HG03469 (cell line): ENCODE measurements around the gene STRADB.
"Not testable (repeated sequence)": the region's sequence is repeated elsewhere in the genome, so short reads cannot be mapped to it uniquely, and the experiment has no call there.

Source experiments
- ATAC-seq: cut with Tn5 transposase; IDR thresholded peaks from one replicate; pipeline ENCODE4 v1.9.1; 2021; ENCODE audit warnings: mild to moderate bottlenecking, moderate library complexity, moderate number of reproducible peaks; ENCODE audit not compliant: unreplicated experiment

The STRADB gene

DNA sequence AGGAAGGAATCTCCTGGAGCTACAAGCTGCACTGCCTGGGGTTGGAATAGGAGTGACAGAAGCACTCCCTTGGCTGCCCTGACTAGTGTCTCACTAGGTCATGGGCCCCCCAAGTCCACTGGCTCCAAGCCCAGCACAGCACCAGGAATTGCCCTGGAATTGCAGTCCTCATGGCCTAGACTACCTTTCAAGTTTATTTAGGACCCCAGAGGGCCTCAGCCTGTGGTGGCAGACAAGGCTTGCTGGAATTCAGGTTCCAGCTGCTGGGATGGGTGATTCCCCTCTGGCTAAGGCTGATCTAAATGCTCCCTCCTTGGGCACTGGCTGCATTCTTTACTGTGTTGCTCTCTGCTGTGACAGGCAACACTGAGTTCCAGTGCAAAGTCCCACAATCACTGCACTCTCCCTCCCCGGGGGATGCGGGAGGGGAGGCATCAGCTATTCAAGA, 14.0 kb downstream of the STRADB start:
- no peak for ATAC-seq

DNA sequence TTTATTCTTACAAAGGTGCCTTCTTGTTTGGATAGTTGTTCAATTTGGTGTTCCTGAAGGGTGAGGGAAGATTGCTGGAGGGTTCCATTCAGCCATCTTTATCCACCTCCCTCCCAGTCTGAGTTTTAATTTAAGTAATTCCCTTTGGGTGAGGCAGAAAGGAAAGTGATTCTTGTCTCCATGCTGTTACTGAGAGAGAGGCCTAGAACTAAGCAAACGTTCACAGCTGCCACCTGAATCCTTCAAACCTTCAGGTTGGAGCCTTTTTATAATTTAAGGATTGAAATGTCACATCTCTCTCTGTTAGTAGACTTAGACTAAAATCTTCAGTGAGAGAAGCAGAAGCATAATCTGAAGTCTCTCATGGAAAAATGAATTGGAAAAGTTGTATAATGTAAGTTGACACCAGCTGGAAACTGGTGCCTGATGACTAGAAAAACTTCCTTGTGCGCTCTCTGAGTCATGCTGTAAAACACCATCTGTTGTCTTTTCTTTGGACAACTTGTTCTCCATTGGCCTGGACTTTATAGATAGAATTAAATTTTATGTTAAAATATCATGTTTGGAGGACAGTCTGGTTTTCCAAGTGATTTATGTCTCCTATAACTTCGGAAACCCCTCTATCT, 14.6 kb downstream of the STRADB start:
- ATAC-seq = no peak

DNA sequence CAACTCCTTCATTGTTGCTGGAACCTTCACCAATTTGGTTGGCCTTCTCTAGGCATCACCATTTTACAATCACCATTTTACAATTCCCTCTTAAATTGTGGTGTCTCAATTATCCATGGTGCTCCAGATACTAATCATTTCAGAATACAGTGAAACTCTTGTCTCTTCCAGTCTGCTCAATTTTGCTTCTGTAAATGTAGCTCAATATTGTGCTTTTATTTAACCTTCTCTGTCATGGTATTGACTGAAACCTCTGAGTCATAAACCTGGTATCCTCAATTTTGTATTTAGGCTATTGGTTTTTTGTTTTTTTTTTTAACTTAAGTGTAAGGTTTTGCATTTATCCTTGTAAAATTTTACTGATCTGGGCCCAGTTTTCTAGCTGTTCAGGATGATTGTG, 16.1 kb downstream of the STRADB start:
- ATAC-seq = no peak

DNA sequence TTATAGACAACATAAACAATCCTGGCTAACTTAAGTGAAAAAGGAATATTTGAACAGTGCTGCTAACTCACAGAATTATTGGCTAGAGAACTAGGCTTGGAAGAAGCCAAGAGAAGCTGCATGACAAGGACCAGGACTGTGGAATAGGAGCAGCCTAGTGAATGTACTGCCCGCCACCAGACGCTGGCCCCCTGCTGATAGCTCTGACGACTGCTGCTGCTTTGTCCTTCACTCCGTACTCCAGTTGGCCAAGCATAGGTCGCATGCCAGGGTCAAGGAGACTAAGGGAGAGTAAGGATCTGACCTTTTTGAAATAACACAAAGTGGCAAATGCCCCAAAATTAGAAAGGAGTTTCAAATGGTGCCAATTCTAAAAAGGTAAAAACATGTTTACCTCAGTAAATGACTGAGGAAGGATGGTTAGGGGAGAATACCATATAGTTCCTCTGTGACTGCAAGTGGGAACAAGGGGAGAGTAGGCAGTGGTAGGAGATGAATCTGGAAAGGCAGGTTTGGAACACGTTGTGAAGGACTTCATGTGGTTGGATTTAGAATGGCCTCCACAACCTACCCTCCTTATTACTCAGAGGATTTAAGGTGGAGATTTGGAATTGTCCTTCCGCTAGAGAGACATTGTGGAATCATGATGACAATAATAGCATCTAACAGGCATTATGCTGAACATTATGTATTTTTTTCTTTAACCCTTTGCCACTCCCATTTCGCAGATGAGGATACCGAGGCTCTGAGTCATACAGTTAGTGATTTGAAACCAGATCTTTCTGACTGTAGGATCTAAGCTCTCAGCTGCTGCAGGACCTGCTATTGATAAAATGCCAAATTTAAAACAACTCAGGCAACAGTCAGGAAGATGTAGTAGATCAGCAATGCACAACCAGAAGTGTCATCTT, 19.5 kb downstream of the STRADB start:
- no peak for ATAC-seq

DNA sequence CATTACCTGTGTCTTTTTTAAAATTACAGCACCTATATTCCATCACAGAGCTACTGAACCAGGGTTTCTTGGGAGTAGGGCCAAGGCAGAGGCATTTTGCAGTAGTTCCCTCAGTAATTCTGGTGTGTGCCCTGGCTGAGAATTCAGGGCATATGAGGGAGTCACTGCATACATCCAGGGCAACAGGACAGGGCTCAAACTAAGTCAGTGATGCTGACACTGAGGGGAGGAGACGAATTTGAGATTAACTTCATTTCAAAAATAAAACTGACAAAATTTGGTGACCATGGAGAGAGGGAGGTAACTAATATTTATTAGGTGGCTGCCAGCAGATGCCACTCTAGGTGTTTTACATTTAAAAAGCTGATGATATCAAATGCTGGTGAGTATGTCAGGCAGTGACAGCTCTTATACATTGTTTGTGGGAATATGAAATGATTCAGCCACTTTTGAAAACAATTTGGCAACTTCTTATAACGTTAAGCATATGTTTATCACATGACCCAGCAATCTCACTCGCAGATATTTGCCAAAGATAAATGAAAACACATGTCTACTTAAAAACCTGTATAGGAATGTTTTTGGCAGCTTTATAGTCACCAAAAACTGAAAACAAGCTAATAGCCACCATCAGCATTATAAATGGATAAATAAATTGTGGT, 20.3 kb downstream of the STRADB start:
- no peak for ATAC-seq

DNA sequence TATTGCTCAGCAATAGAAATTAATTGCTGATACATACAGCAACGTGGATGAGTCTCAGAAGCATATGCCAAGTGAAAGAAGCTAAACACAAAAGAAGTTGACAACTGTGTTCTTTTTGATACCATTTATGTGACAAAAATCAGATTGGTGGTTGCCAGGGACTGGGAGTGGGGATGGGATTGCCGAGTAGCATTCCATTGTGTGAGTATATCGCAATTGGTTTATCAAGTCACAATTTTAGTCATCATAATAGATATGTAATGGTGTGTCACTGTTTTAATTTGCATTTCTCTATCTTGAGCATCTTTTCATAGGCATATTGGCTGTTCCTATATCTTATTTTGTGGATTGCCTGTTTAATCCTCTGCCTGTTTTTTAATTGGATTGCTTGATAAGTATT, 20.9 kb downstream of the STRADB start:
- ATAC-seq = no peak

DNA sequence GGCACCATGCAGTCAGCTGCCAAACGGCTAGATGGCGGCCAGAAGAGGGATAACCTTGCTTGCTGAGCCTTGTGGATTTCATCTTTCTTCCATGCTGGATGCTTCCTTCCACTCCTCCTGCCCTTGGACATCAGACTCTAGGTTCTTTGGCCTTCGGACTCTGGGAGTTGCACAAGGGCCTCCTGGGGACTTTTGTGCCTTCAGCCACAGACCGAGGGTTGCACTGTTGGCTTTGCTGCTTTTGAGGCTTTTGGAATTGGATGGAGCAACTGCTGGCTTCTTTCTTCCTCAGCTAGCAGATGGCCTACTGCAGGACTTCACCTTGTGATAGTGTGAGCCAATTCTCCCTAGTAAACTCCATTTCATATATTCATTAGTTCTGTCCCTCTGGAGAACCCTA, 31.0 kb downstream of the STRADB start:
- ATAC-seq = no peak

DNA sequence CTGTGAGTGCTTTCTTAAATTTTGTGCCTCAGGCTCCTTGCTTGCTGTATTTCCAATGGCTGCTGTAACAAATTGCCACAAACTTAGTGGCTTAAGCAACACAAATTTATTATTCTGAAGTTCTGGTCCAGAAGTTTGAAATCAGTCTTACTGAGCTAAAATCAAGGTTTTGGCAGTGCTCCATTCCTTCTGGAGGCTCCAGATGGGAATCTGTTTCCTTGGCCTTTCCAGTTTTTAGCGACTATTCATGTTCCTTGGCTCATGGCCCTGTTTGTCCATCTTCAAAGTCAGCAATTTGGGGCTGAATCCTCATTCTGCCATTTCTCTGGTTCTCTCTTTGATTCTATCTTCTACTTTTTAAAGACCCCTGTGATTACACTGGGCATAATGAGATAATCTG, 31.8 kb downstream of the STRADB start:
- no peak for ATAC-seq

DNA sequence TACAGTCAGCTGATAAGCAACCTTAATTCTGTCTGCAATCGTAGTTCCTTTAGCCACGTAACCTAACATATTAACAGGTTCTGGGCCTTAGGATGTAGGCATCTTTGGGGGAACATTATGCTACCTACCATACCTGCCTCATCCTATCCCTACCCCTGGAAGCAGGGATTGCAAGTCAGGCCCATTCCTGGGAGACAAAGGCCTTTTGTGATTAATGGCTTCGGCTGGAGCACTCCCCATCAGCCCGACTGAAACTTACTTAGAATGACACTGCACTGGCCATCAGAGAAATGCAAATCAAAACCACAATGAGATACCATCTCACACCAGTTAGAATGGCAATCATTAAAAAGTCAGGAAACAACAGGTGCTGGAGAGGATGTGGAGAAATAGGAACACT, 32.2 kb downstream of the STRADB start:
- not testable (repeated sequence) for ATAC-seq

DNA sequence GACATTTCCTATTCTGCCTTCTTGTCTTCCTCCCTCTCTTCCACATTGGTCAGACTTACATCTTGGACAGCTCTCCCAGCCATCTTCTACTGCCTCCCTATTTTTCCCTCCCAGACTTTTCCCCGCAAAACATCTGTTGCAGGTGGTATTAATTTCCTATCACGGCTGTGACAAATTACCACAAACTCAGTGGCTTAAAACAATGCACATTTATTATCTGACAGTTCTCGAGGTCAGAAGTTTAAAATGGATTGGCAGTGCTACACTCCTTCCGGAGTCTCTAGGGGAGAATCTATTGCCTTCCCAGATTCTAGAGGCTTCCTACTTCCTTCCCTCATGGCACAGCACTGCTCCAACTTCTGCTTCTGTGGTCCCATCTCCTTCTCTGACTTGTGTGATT, 33.3 kb downstream of the STRADB start:
- ATAC-seq = no peak

DNA sequence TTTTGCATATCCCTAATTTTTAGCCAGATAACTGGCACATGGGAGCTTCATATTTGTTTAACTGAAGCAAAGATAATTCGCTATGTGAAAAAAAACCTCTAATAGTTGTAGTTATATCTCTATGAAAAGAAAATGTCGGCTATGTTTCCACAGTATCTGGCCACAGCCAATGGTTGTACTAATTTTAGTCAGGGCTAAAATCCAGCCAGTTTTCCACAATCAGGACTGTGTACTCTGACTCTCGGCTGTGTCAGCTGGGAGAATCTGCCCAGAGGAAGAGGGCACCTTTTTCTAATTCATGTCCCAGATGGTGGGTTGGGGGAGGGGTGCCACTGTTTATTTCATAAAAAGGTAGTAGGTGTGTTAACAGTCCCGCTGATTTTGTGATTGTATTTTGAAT, 38.8 kb downstream of the STRADB start:
- ATAC-seq = no peak

DNA sequence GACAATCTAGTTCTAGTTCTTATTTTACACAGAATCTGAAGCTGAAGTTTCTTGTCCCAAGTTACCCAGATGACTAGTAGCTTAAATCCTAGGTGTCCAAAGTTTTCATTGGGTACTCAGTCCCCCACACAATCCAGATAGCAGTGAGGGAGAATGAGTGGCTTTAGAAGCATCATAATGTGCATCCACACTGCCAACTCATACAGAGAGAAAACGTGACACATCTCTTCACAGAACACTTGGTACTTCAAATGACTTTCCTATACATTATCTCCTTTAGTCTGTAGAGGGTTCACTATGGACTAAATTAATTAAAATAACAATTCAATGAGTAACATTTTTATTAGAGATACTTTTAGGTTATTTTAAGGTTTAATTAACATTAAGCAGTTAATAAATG, 45.2 kb downstream of the STRADB start:
- ATAC-seq = no peak

DNA sequence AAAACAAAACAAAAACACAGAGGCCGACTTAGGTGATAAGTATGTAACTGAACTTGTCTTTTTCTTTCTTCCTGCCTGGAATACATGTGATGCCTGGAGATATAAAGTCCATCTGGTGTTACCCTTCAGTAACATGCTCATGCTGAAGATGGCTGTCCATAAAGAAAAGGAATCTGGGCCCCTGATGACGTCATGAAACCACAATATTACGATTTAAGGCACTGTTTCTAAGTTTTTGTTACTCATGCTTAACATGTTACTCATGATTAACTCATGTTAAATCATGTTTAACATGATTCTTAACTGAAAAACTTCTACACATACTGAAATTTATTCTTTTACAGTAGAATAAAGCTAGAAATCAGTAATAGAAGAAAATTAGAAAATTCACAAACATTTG, 49.0 kb downstream of the STRADB start:
- ATAC-seq = no peak

DNA sequence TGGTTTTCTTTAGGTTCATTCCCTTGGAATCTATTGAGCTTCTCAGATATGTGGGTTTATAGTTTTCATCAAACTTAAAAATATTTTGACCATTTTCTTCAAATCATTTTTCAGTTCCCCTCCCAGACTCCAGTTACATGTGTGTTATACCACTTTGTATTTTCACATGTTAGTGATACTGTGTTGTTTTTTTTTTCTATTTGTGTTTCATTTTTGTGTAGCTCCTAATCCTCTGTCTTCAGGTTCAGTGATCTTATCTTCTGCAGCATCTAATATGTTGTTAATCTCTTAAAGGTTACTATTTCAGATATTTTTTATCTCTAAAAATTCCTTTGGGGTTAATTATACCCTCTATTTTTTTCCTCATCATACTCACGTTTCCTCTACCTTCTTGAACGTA, 51.2 kb downstream of the STRADB start:
- no peak for ATAC-seq

DNA sequence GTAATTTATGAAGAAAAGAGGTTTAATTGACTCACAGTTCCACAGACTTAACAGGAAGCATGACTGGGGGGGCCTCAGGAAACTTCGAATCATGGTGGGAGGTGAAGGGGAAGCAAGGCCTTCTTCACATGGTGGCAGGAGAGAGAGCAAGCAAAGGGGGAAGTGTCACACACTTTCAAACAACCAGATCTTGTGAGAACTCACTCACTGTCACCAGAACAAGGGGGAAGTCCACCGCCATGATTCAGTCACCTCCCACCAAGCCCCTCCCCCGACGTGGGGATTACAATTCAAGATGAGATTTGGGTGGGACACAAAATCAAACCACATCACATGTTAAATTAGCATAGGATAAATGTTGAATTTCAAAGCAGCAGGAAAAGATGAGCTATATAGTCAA, 56.2 kb downstream of the STRADB start:
- ATAC-seq = no peak

DNA sequence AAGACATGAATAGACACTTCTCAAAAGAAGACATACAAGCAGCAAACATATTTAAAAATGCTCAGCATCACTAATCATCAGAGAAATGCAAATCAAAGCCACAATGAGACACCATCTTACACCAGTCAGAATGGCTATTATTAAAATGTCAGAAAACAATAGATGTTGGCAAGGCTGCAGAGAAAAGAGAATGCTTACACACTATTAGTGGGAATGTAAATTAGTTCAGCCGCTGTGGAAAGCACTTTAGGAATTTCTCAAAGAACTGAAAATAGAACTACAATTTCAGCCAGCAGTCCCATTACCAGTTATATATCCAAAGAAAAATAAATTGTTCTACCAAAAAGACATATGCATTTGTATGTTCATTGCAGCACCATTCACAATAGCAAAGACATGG, 61.7 kb downstream of the STRADB start:
- no peak for ATAC-seq

DNA sequence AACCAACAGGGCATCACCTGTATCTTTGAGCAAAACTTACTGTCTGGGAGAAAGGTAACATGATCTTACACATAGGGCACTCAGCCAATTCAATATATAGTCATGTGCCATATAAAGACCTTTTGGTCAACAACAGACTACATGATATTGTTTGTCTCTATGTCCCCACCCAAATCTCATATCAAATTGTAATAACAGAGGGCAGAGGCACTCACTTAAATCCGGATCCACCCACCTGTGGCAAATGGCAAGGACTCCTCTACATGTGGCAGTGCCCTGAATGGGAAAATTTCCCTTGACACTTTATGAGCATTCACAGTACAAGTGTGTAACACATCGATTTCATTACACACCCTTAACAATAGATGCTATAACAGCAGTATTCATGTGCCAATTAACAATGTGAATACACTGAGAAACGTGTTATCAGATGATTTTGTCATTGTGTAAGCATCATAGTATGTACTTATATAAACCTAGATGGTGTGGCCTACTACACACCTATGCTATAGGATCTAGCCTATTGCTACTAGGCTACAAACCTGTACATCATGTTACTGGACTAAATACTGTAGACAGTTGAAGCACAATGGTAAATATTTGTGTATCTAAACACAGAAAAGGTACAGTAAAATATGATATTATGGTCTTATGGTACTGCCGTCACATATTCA, 64.2 kb downstream of the STRADB start:
- no peak for ATAC-seq

DNA sequence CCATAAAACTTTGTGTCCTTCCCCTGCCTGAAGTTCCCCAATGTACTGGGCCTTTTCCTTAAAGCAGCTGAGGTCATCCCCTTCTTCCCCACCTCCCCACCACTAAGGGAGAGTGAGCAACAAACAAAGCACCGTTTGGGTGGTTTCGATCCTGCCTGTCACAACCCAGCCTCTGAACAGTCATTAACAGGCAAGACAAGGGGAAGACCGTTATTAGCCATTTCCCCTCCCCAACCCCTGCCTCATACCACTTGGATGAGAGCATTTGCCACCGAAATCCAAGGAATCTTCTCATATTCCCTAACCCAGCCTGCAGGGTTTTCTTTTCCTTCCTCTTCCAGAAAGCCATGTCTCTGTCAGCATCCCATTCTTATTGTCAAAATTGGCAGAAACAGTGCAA, 65.6 kb downstream of the STRADB start:
- no peak for ATAC-seq

DNA sequence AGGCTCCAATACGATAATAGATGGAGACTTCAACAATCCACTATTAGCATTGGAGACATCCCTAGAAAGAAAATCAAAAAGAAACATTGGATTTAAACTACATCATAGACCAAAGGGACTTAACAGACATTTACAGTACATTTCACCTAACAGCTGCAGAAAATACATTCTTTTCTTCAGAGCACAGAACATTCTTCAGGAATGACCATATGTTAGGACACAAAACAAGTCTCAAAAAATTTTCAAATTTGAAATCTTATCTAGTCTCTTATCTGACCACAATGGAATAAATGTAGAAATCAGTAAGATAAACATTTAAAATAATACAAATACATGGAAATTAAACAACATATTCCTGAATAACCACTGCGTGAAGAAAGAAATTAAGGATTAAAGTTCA, 68.7 kb downstream of the STRADB start:
- no peak for ATAC-seq

DNA sequence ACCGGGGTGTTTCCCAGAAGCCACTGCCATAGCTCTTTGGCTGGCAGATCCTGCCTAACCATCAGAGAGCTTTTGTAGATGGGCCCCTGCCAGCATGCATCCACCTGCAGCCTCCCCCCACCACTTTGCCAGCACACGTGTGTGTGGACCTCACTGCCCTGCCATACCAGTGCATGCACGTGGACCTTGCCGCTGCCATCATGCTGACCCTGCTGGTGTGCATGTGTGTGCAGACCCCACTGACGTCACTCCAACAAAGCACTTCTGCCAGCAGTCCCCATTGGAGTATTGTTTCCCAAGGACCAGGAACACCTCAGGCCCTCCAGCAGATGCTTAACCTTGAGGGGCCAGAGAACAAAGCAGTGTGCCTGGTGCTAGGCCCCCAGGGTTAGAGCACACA, 71.4 kb downstream of the STRADB start:
- no peak for ATAC-seq

DNA sequence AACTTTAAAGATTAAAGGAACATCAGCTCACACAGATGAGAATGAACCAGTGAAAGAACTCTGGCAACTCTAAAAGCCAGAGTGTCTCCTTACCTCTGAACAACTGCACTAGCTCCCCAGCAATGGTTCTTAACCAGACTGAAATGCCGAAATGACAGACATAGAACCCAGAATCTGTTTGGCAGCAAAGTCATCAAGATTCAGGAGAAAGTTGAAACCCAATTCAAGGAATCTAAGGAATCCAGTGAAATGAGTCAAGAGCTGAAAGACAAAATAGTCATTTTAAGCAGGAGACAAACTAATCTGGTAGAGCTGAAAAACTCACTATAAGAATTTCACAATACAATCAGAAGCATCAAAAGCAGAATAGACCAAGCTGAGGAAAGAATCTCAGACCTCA, 72.0 kb downstream of the STRADB start:
- no peak for ATAC-seq
